ENCODE results near the gene RFX8.
"Not testable (repeated sequence)": the region's sequence is repeated elsewhere in the genome, so short reads cannot be mapped to it uniquely, and the experiment has no call there.

RFX8 gene

GRCh38 chr2:101438555-101438954 lies 36.4 kb downstream of the RFX8 start:
- not testable (repeated sequence) for DNase-seq

- no peak for DNase-seq
Measured at GRCh38 chr2:101435001-101435862, 39.7 kb downstream of the RFX8 start.

- DNase-seq, result no peak
Measured at GRCh38 chr2:101433465-101433864, 41.4 kb downstream of the RFX8 start.

GRCh38 chr2:101432411-101433181 lies 42.3 kb downstream of the RFX8 start:
- no peak for DNase-seq

- no peak for DNase-seq
Measured at GRCh38 chr2:101431486-101431885, 43.4 kb downstream of the RFX8 start.

GRCh38 chr2:101430156-101430555 lies 44.8 kb downstream of the RFX8 start:
- DNase-seq, result no peak

GRCh38 chr2:101429453-101429852 lies 45.5 kb downstream of the RFX8 start:
- no peak for DNase-seq

GRCh38 chr2:101428422-101429176 lies 46.3 kb downstream of the RFX8 start:
- no peak for DNase-seq

GRCh38 chr2:101427743-101428142 lies 47.2 kb downstream of the RFX8 start:
- no peak for DNase-seq

- DNase-seq, result no peak
Measured at GRCh38 chr2:101427240-101427639, 47.7 kb downstream of the RFX8 start.

- no peak for DNase-seq
Measured at GRCh38 chr2:101426822-101427221, 48.1 kb downstream of the RFX8 start.

GRCh38 chr2:101420623-101421022 lies 54.3 kb downstream of the RFX8 start:
- DNase-seq, result no peak

GRCh38 chr2:101419096-101419663 lies 55.7 kb downstream of the RFX8 start:
- no peak for DNase-seq

- no peak for DNase-seq
Measured at GRCh38 chr2:101418460-101419095, 56.3 kb downstream of the RFX8 start.

GRCh38 chr2:101416609-101417008 lies 58.3 kb downstream of the RFX8 start:
- DNase-seq, result no peak

GRCh38 chr2:101415884-101416283 lies 59.0 kb downstream of the RFX8 start:
- DNase-seq, result no peak

GRCh38 chr2:101415220-101415619 lies 59.7 kb downstream of the RFX8 start:
- DNase-seq, result no peak

GRCh38 chr2:101412092-101412694 lies 62.7 kb downstream of the RFX8 start:
- no peak for DNase-seq

GRCh38 chr2:101410746-101411145 lies 64.2 kb downstream of the RFX8 start:
- no peak for DNase-seq

- no peak for DNase-seq
Measured at GRCh38 chr2:101410114-101410513, 64.8 kb downstream of the RFX8 start.

- DNase-seq, result no peak
Measured at GRCh38 chr2:101409699-101410098, 65.2 kb downstream of the RFX8 start.

- no peak for DNase-seq
Measured at GRCh38 chr2:101408925-101409324, 66.0 kb downstream of the RFX8 start.

Data from cerebellar nuclear complex (tissue), 1 donor.